Measurements from ENCODE around the gene TMEM52.
A peak's percentile ranks its signal among the peaks of the same experiment; 100 is the strongest.

Gene TMEM52

DNA sequence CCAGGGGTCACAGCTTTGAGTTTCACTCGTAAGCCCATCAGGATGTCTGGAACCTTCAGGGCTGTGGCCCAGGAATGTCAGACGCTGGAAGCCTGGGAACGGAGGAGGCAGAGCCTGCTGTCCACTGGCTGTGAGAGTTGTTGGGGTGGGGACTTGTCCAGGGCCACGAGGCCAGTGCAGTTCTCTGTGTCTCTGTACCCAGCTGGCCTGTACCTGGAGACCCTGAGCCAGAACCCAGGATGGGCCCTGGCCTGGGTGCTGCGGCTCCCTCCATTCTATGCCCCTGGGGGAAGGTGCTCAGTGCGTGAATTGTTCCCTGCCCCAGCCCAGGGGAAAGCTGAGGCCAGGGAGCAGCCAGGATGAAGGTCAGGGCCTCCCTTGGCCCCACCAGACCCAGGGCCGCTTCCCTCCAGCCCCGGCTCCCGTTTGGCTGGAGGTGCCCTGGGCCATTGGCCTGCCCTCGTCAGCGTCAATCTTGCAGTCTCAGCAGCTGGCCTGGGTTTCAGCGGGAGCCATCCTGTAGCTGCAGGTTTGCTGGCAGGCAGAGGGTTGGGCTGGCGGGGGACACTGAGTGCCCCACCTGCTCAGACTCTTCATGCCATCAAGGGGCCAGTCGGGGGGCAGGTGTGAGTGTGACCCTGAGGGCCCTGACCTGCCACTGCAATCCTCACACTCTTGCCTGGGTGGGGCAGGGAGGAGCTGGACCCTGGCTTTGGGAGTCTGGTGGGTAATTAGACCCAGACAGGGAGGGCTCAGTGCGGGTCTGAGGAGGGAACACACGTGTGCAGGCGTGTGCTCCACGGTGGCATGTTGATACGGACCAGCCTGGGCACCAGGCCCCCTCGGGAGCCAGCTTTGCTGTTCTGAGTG lies 4.7 kb downstream of the TMEM52 start:
- DNase-seq, result no peak

DNA sequence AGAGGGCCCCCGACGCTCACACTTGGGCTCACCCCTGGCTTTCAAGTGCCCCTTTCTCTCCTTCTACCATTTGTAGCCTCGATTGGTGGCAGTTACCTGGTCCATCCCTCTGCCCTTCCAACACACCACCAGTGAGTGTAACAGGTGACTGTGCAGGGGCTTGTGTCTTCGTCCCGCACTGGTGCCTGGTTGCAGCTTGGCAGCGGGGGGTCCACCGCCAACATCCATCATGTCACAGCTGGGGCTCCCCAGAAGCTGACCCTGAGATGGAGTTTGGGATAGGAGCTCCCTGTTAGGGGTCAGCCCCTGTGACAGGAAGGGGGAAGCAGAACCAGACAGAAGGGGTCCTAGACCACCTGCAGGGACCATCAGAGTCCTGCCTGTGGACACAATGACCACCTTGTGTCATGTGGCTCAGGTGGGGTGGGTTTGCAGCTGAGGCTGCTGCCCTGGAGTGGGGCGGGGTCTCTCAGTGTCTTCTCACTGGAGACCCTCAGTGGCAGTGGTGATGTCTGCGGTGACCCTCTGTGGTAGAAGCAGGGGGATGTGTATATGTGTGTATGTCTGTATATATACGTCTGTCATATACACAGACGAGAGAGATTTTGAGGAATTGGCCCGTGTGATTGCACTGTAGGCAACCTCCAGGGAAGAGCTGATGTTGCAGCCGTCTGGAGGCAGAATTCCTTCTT lies 7.6 kb downstream of the TMEM52 start:
- no peak for DNase-seq

DNA sequence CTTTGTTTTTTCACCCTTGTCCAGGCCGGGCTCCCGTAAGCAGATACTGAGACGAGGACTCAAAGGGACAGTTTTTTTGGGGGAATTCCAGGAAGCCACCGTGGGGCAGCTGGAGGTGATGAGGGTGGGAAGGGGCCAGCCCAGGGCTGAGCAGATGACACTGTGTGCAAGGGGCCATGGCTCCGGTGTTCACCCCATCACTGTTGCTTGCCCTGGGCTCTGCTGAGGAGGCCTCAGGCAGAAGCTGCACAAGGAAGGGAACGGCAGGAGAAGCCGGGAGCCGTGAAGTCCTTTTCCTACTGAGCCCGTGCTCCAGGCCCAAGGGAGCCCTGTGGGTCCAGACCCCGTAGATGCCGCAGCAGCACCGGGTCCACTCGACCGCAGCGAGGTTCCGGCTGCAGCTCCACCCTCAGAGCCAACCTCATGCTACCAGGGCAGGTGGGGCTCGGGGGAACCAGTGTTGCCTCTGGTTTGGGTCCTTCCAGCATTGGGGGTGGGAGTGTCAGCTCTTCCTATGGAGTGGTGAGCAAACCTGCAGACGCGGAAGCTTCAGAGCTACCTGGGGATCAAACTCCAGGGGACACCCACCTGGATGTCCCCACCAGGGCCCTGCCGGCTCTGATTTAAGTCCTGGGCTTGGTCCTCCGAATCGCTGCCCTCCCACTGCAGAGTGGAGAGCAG lies 8.3 kb downstream of the TMEM52 start:
- no peak for DNase-seq

DNA sequence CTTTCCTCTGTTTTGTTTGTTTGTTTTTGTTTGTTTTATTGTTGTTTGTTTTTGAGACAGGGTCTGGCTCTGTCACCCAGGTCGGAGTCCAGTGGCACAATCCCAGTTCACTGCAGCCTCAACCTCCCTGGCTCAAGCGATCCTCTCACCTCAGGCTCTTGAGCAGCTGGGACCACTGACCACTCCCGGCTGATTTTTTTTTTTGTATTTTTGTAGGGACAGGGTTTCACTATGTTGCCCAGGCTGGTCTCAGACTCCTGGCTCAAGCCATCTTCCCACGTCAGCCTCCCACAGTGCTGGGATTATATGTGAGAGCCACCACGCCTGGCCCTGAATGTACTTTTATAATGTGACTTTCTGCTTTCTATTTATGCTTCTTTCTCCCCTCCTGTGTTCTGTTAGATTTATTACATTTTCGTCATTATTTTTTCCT lies 9.0 kb downstream of the TMEM52 start:
- no peak for DNase-seq

DNA sequence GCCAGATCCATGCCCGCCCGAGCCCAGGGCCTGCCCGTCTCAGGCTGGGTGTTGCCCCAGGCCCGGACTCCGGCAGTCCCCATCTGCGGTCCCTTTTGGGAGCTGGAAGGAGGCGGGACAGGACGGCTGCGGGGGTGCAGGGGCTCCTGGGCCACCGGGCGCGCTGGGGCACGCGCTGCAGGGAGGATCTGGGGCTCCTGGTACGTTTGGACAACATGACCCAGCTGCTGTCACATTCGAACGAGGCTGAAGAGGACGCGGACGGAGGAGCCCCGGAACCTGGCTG lies 10.6 kb downstream of the TMEM52 start:
- DNase-seq, result no peak

DNA sequence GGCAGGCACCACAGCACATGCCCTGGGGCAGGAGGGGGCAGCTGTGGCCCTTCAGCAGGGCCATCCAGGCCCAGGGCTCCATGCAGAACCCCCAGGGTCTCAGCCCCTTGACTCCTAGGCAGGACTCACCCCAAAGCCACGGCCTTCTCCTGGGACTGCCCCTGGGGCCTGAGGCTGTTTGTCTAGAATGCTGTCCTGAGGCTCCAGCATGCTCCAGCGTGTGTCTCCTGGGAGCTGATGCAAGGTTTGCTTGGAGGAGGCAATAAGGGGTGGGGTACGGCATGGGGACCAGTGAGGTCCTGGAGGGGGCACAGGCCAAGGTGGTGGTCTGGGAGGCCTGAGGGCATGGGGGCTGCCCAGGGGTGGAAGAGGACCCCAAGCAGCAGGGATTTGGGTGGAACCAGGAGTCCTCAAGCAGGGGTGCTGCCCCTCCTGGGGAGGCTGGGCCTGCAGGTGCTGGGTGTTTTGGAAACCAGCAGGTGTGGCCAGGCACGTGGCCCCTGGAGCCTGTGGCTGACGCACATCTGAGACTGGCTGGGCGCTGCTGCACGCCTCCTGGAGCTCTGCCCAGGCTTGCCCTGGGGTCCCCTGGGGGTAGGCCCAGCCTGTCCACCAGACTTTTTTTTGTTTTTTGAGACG lies 11.9 kb downstream of the TMEM52 start:
- no peak for DNase-seq

DNA sequence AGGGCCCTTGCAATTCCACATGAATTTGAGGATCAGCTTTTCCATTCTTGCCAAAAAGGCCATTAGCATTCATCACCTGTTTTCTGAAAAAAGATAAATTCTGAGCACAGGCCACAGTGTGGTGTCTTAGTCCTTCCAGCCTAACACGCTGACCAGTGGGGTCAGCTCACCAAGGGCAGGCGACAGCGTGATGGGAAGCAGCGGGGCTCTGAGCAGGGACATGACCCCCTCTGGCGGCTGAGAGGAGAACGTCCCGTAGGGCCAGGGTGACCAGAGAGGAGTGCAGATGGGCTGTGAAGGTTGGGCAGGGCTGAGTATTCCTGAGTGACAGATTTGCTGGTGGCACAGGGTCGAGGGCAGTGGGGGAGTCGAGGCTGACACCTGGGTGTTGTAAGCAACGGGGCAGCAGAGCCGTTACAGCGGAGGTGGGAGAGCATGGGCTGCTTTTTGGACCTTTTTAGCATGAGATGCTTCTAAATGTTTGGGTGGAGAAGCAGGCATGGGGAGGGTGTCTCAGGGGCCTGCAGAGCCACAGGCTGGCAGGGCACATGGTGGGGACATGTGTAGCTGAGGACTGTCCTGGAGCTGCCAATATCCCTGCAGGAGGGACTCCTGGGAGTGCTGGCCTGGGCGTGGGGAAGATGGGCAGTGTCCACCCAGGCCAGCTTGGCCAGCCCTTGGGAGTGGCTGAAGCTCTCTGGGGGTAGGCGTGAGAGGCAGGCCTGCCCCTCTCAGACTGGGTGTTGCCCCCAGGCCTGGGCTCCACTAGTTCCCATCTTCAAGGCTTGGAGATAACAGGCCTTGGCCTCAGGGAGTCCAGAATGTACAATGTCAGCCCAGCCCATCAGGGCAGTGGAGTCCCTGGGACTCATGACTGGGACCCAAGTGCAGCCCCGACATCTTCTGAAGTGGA lies 12.6 kb downstream of the TMEM52 start:
- peak; percentile 80 for DNase-seq

DNA sequence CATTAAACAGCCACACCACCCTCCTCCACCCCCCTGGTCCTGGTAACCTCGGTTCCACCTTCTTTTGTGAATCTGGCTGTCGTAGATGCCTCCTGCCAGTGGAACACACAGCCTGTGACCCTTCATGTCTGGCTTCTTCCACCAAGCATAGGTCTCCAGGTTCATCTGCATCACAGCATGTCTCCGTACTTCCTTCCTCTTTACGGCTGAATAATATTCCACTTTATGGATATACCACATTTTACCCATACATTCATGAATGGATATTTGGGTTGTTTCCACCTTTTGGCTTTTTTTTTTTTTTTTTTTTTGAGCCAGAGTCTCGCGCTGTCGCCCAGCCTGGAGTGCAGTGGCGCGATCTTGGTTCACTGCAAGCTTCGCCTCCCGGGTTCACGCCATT lies 15.9 kb downstream of the TMEM52 start:
- DNase-seq, result no peak

DNA sequence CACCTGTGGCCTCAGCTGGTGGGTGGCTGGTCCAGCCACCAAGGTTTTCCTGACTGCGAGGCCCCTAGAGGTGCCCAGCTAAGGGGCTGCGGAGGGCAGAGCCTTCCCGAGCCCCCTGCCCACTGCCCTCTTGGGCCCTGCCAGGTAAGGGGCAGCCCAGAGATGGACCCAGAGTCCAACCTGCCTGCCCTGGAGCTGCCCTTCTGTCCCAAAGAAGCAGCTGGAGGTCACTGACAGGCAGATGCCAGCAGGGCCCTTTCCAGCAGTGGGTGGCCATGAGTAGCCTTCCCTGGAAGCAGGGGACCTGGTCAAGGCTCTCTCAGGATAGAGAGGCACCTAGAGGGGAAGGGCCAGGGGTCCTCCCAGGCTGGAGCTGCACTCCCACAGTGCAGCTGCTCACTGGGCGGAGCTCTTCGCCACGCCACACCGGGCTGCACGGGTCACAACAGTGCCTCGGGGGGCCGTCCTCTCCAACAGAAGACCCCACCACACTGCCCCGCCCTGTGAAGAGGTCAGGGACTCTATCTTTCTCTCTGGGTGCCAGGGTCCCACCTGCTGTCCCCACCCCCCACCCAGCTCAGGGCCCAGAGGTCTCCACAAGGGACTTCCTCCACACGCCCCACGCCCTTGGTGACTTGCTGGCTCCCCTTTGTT lies 17.3 kb downstream of the TMEM52 start:
- DNase-seq, result no peak

DNA sequence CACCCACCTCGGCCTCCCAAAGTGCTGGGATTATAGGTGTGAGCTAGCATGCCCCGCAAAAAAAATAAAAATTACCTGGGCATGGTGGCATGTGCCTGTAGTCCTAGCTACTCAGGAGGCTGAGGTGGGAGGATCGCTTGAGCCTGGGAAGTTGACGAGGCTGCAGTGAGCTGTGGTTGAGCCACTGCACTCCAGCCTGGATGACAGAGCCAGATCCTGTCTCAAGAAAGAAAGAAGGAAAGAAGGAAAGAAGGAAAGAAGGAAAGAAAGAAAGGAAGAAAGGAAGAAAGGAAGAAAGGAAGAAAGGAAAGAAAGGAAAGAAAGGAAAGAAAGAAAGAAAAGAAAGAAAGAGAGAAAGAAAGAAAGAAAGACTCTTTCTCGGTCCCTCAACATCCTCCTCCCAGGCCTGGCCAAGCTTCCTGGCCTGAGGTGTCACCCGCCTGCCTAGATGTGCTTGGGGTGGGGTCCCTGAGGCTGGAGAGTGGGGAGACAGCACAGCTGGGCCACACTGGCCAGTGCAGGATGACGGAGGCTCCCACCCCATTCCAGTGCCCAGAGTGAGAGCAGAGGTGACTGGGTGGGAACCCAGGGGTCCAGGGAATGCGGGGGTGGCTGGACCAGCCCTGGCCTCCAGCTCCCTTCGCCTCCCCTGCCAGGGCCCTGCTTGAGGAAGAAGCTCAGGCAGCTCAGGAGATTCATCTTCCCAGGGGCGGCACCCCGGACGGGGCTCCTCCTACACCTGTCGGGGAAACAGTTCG lies 18.0 kb downstream of the TMEM52 start:
- no peak for DNase-seq

DNA sequence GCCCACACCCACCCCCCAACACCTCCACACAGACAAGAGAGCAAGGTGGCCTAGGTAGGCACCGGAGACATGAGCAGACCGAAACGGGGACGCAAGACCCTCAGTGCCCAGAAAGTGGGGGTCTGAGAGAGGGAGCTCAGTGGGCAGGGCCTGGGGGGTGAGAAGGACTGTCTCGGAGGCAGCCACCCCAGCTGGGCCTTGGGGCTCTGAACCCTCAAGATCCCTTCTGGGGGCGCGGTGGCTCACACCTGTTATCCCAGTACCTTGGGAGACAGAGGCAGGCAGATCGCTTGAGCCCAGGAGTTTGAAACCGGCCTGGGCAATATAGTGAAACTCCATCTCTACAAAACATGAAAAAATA lies 19.1 kb downstream of the TMEM52 start:
- DNase-seq, result no peak

DNA sequence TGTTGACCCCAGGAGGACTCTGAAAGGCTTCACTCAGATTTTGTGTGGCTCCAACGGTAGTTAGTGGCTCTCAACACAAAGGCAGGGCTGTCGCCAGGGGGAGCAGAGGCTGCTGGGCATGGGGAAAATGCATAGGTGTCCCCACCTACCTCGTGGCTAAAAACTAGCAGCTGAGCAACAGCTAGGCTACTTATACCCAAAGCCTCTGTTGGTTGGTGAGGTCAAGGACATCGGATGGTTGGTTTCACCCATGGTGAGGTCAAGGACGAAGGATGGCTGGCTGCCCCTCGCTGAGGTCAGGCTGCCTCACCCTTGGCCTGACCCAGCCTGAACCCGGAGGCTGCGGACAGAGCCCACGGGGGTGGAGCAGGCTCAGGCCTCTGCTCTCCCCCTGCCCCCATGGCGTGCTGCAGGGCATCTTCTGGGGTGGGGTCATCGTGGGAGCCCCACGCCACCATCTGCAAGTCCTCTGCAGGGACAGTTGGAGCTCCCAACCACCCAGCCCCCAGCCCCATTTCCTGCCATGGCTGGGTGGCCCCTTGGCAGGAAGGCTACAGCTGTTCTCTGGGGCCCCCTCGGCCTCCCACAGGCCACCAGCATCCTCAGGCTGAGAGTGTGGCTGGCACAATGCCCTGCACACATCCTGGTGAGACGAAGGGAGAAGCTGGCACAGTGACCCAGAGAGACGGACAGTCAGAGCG lies 19.7 kb downstream of the TMEM52 start:
- no peak for DNase-seq

DNA sequence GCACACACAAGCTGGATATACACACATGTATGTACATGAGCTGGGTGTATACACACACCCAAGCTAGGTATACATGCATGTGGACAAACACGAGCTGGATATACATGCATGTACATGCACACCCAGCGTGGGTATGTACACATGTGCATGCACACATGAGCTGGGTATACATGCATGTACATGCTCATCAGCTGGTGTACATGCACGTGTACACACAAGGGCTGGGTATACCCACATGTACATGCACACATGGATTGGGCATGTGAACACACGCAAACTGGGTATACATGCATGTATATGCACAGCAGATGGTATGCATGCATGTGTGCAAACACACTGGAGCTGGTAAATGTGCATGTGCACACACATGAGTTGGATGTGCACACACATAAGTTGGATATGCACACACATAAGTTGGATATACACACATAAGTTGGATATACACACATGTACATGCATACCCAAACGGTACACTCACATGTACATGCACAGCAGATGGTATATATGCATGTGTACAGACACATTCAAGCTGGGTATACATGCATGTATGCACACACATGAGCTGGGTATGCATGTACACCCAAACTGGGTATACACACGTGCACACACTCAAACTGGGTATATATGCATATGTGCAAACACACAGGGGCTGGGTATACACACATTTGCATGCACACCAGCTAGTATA lies 20.7 kb downstream of the TMEM52 start:
- no peak for DNase-seq

DNA sequence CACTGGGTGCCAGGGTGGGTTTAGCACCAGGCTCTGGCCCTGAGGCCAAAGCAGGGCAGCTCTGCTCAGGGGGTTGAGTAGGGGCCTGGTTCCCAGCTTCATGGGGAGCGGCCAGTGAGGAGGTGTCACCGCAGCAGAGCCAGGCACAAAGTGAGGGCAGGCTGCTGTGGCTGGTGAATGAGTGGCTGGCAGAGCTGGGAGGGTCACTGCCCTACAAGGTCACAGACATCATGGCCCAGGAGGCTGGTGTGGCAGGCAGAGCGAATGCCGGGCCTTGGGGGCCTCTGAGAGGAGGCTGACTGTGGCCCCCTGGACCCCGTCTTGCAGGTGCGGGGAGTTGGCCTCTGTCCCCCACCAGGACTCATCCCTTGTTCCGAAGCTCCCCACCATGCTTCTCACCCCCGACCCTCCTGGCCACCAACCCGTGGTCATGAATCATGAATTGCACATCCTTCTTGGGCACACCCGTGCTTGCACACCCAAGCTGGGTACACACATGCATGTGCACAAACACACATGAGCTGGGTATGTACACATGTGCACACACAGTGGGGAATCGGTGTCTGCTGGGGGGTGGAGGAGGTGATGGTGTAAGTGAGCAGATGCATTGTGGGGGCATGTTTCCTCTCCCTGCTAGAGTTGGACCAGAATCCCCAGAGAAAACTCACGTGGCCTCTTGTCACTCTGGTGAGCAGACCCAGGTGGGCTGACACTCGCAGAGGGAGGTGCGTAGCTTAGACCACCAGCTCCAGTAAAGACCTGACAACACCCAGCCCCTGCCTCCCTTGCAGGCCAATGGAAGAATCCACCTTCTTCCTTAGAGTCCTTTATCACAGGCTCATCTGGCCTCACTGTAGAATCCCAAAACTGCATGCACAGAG lies 23.4 kb downstream of the TMEM52 start:
- DNase-seq, result no peak

DNA sequence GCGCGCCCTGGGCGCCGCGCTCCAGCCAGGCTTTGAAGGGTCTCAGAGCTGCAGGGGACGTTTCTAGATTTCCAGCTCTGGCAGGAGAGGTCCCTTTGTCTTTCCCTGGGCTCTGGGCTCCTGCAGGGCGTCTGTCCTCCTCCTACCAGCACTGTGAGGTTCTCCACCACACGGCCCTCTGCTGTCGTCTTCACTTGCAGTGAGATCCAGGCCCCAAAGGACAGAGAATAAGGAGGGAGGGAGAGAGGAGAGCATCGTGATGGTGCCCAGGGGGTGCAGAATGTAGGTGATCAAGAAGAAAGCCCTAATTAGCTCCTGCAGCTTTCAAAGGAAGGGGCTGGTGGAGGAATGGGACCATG lies 24.0 kb downstream of the TMEM52 start:
- no peak for DNase-seq

DNA sequence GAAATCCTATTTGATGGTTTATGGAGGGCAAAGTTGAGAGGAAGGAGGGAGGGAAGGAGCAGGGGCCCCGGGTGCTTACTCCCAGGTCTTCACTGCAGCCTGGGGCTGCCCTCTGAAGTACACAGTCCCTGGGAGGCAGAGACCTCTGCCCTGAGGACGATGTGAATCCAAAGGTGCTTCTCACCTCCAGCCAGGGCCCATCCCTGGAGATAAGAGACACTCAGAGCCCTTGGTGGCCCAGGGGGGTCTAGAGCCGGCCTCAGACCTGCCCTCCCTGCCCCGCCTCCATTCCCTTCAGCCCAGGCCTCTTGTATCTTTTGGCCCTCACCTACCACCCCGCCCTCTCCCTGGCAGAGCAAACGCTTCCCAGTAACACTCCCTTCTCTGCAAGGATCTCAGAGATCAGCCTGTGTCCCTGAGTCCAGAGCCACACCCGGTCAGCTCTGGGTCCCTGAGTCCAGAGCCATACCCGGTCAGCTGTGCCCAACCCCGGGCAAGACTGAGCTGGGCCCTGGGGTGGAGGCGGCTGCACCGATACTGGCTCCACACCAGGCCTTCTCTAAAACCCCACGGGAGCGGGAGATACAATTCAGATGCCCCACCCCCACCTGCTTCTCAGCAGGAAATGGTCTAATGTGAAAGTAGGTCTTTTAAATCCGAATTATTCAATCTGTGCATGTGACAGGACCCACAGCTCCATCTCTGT lies 24.6 kb downstream of the TMEM52 start:
- no peak for DNase-seq

DNA sequence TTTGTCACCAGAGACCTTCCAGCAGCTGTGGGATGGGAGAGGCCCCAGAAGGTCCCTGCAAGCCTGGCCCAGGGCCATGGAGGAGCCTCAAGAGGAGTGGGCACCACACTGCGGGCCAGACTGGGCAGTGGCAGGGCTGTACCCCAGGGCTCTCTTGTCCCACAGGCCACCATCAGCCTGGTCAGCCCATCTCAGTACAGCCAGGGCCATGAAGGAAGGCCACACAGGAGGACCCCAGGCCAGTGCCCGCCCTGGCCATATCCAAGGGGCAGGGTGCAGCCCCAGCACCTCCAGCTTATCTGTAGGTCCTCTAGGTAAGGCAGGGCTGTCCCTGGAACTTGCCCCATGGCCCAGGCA lies 25.1 kb downstream of the TMEM52 start:
- no peak for DNase-seq

DNA sequence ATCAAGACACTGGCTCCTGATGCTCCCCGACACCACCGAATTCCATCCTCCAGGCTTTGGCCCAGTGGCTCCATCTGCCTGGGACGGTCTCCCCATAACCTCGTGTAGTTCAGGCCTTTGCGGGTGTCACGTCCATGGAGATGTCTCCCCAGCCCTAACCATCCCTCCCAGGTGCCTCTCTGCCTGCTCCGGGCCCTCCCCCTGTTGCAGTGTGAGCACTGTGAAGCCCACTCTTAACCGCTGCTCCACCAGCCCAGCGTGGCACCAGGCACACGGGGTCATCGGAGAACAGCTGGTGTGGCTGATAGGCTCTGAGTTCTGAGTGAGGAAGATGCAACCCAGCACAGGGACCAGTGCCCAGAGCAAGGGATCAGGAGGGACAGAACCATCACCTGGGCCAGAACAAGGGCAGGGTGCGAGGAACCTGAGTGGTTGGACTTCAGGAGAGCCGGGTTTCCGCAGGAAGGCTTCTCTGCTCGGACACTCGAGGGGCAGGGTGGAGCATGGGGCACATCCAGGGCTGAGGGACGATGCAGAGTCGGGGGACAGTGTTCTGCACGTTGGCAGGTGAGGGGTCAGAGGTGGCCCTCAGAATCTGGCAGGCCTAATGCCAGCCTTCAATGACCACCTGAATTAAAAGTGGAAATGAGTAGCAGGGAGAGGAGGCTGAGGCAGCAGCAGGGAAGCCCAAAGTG lies 25.6 kb downstream of the TMEM52 start:
- no peak for DNase-seq

All from activated CD4-positive, alpha-beta T cell treated with anti-CD3 and anti-CD28 coated beads, Interleukin-10, Interleukin-2, amounts not matched to agents 100 ng/mL and 50 ng/mL, durations not matched to agents 16 hours and 8 hours (primary cell).